ENCODE data around the gene AGBL4.

The AGBL4 gene

GRCh38 chr1:48746906-48747305, 1276.8 kb downstream of the AGBL4 start:
- no peak for DNase-seq

- DNase-seq = no peak
These were observed 1279.7 kb downstream of the AGBL4 start for GRCh38 chr1:48744032-48744431.

DNA sequence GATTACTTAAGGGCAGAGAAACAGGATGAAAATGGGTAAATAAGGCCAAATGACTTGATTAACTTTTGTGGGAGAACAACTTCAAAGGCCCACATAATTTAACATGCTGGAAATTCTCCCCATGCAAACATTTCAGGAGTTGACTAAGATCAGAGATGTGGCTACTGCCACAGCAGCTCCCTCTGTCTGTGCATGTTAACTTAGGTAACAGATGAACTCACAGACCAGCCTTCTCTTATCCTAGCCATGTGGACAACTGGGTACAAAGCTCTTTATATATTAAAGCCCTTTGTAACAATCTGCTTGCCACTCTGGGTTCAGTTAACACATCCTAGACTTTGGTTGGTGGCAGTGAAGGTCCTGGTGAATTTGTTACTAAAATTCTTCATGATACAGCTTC, 1280.3 kb downstream of the AGBL4 start:
- DNase-seq = no peak

DNA sequence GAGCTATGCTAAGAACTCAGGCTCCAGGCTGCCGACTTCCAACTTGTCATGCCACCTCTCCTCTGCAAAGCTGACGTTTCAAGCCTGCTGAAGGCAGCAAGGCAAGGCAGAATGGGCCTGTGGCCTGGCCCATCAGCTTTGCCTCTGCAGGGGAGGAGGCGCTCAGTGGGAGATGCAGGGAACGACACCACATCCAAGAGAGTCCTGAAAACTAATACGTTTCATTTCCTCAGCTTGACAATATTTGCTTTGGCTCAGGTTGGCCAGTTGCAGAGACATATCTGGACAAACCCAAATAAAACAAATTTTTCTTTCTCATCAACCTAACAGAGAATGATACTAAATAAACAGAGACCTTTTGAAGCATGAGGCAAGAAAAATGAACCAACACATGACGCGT, 1282.4 kb downstream of the AGBL4 start:
- no peak for DNase-seq

- DNase-seq = no peak
These were observed 1283.1 kb downstream of the AGBL4 start for GRCh38 chr1:48740621-48741020.

GRCh38 chr1:48739091-48739490, 1284.7 kb downstream of the AGBL4 start:
- DNase-seq = no peak

GRCh38 chr1:48738356-48738755, 1285.4 kb downstream of the AGBL4 start:
- no peak for DNase-seq

- DNase-seq = no peak
These were observed 1288.0 kb downstream of the AGBL4 start for GRCh38 chr1:48735796-48736195.

DNA sequence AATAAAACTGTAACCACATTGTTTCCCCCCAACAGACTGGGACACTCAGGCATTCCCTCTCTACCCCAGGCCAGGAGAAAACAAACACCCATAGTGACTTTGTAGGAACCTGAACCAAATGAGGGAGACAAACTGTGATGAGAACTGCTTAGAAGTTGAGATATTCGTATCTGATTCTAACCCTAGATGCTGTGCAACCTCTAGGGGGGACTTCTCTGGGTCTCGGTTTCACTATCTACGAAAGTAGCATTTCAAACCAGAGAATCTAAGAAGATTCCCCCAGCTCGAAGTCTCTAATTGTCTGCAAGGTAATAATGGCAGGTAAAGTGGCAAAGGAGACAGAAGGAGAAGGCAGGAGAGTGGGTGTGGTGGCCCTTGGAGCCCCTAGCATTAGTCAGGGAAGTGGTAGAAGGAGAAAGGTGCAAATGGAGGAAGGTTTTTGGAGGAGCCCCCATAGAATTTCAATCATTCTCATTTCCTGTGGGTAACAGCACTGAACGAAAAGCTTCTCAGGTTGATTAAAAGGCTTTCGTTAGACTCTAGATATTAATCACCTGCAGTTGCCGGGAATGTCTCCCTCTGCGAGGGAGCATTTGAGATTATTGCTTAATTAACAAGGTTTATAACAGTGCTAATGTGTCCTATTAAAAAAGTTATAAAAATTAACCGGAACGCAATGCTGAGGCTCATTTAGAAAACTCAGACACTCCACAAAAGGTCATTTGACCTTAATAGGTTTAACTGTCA, 1293.4 kb downstream of the AGBL4 start:
- no peak for DNase-seq

DNA sequence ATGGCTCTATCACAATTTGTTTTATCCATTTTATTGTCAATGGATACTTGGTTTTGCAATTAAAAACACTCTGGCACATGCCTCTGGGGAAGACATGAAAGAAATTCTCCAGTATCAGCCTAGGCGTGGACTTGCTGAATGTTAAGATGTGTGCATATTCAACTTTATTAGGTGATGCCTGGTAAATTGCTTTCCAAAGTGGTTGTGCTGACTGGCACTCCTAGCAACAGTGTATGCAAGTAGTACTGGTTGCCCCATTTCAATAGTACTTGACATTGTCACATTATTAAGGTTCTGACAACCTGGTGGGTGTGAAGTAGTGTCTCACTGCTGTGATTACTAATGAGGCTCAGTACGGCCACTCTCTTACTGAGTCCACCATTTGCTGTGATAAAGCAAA, 1295.2 kb downstream of the AGBL4 start:
- no peak for DNase-seq

DNA sequence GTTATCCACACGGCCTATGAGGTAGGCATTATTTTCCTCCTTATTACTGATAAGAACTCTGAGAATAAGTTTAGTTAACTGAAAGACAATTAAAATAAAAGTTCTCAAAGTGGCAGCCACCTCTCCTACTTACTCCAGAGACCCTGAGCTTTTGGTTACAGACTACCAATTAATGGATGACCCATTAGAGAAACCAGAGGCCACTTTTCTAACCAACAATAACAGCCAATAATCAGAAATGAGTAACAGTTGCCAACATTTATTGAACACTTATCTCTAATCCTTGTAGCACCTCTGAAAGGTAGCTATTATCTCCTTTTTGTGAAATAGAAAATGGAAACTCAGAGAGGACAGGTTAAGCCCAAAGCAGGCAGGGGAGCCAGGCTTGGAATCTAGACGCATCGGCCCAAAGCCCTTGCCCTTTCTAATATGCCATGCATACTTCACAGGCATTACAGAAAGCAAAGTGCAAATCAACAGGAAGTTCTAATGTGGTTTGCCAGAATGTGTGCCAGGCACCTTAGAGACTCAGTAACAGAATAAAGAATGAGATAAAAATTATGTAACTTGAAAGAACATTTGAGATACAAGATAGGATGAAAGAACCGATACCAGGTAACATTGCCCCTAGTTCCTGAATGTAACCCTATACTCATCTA, 1297.1 kb downstream of the AGBL4 start:
- DNase-seq = no peak

GRCh38 chr1:48726139-48726538, 1297.6 kb downstream of the AGBL4 start:
- no peak for DNase-seq

DNA sequence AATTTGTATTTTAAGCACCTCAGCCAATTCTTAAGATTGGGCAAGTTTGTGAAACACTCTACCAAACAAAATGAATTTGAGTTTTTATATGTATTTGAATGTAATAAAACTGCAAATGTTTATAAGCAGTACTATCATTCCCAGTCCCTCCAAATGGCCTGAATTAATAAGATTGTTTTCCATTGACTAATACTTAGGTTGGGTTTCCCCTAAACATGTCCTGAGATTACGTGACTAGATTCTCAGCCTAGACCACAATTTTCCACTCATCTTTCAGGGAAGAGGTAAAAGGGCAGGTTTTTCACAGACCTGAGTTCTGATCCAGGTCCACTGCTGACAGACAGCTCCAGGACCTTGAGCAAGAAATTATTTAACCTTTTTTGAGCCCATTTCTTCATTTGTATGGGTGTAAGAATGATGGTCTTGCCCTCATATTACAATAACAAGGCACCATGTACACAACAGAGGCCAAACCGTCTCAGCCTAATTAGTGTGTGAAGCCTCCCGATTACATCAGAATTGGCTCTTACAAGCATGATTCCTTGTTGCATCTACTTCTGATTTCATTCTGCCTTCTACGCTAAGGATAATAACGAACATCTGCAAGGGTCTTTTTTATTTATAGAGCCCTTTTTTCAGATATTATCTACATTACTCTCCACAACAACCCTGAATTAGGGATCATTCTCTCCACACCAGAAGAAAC, 1298.3 kb downstream of the AGBL4 start:
- DNase-seq = no peak

GRCh38 chr1:48720929-48721328, 1302.8 kb downstream of the AGBL4 start:
- DNase-seq = no peak

DNA sequence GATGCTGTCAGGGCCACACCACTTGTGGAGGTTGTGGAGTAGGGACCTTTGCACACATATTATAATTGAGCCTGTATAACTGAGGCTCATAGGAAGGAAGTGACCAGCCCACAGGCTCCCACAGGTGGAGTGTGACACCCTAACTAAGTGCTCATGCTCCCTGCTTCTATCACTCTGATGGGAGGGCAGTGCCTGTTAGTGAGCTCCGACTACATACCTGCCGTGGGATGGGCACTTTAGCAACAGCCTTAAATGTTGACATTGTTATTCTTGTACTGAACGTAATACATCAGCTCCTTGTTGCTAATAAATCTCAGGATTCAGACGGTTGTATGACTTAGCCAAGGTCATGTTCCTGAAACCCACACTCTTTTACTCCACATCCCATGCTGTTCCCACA, 1305.0 kb downstream of the AGBL4 start:
- no peak for DNase-seq

DNA sequence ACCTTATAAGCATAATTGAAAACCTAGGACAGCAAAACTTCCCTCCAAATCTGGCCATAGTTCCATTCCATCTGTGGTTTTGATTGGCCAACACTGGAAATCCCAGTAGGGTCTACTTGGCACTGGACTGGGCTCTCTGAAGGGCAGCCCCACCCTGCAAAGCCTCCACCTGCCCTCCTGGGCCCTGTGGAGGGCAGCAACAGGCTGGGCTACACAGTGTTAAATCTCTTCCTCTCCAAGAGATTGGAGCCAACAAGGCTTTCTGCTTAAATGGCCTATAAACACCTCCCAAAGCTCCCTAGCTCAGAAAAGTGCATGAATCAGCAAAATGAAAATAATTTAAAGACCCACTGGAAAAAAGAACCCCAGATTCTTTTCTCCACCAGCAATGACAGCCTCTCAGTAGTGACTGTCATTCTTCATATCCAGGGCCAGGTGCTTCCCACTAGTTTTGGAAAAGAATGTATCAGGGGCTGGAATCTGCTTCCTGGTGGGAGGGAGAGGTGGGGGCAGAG, 1305.6 kb downstream of the AGBL4 start:
- DNase-seq = no peak

DNA sequence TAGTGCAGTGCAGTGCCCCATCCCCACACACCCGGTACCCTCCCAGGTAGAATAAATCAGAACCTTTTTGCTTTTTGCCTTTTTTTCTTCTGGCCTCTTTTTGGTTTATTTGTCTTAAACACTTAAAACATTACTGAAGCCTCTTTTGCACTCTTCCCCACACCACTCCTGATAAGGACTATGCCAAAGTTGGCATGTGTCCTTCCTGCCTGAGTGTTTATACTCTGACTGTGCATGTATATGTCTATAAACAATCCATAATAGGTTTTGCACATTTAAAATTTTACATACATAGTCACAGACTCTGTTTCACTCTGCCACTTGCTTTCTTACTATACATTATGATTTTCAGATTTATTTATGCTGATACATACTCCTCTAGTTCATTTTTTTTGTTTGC, 1306.7 kb downstream of the AGBL4 start:
- no peak for DNase-seq

DNA sequence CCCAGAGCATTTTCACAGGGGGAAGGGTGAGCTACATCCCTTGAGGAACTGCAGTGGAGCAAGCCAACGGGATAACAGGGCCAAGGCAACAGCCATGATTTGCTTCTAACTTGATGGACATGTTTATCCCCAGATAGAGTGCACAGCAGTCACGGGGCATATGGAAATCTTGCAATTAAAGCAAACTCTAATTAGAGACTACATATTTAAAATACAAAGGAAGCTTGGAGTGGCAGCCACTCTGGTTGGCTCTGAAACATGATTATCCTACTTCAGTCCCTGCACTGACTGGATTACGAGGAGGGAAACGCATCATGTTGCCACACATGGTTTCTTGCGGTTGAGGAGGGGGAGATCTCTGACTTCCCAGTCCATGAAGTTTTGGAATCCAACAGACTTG, 1307.8 kb downstream of the AGBL4 start:
- DNase-seq = no peak

- no peak for DNase-seq
These were observed 1312.8 kb downstream of the AGBL4 start for GRCh38 chr1:48710915-48711314.

DNA sequence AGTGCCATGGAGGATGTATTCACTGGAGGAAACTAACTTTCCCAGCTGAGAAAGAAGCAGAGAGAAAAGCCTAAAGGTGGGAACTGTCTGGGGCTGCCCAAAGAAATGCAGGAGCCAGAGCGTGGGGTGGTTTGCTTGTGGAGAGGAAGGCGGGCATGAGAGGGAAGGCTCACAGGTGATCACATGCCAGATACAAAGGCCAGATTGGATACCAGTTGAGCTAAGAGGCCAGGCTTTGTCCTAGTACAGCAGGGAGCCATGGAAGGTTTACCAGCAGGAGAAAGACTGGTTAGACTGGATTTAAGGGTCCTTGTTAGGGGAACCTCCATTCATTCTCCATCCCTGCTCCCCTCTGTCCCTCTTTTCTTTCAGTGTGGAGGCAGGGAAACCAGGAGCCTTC, 1313.4 kb downstream of the AGBL4 start:
- no peak for DNase-seq

DNA sequence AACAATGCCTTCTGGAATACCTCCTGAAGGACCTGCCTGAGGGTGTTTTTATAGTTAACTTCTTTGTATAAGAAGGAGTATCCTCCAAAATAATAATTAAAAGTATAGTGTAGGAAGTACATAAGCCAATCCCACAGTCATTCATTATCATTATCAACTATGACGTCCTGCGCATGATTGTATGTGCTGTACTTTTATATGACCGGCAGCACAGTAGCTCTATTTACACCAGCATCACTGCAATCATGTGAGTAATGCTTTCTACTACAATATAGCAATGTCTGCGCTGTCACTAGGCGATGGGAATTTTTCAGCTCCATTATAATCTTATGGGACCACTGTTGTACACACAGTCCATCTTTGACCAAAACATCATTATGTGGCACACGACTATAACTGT, 1319.0 kb downstream of the AGBL4 start:
- no peak for DNase-seq

- DNase-seq = no peak
These were observed 1322.3 kb downstream of the AGBL4 start for GRCh38 chr1:48701445-48701844.

DNA sequence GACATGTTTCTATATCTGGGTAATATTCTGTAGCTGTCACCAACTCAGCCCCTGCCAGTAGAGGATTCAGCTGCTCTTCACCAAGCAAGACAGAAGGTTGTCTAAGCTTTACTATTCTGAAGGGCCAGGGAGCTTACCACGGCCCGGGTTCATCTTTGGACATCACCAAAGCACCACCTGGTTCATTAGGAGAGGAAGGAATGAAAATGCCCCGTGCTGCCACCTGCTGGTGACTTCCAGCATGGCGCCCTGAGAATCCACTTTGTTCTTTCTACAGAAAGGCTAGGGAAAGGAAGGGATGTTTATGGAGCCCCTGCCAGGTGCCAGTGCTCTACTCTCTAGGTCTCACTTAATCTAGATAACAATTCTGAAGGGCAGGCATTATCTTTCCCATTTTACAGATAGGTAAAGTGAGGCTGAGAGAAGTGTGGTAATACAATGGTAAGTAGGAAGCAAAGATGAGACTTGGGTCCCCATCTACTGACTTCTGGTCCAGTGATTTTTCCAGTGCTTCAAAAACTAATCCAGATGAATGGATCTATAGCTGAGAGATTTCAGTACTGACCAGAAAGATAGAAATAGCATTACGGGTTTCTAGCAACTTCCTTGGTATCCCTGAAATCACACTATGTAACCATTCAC, 1326.6 kb downstream of the AGBL4 start:
- DNase-seq = no peak
